Right lobe of liver (tissue), 6 donors: ENCODE data around the gene BLID. TPM values are rescaled to one million over a fixed set of nuclear protein-coding genes. Genes with fewer than 3 reads are reported as not detected.
A peak's percentile ranks its signal among the peaks of the same experiment; 100 is the strongest.

Experiments
- ATAC-seq, 4 donors: fragments of 200-7000 bp; cut with Tn5 transposase; one replicate each; pipeline ENCODE4 v1.9.1; 2020; ENCODE audit warnings: mild to moderate bottlenecking in 4 of 4, moderate library complexity in 4 of 4
- DNase-seq, 3 donors: peaks; one replicate each; pipeline ENCODE4 v3.0.0-alpha.2; 2020
- H3K27ac ChIP-seq, 3 donors: fragments of 200-600 bp; one replicate each; pipeline ENCODE4 v1.8.0; 2022
- H3K27me3 ChIP-seq, 2 donors: fragments of 200-600 bp; one replicate each; pipeline ENCODE4 v1.8.0; 2022
- H3K36me3 ChIP-seq, 4 donors: fragments of 200-600 bp; sonication (generic) in 1 of 4; one replicate each; pipeline versions ENCODE4 v1.5.1 to v1.8.0; 2017 to 2022; ENCODE audit warnings: control low read depth in 1 of 4
- H3K4me1 ChIP-seq, 4 donors: fragments of 200-600 bp; sonication (generic) in 1 of 4; one replicate each; pipeline versions ENCODE4 v1.5.1 to v1.8.0; 2017 to 2022; ENCODE audit warnings: control low read depth in 1 of 4
- H3K4me3 ChIP-seq, 3 donors: fragments of 200-600 bp; one replicate each; pipeline ENCODE4 v1.8.0; 2022
- H3K9me3 ChIP-seq, 4 donors: fragments of 200-600 bp; sonication (generic) in 1 of 4; one replicate each; pipeline versions ENCODE4 v1.5.1 to v1.8.0; 2017 to 2022; ENCODE audit warnings: control low read depth in 1 of 4
- CTCF ChIP-seq, 4 donors: fragments of 200-600 bp in 3 of 4; fragments of 450-650 bp in 1 of 4; IDR thresholded peaks; one replicate each; pipeline versions ENCODE4 v1.5.1 to v1.8.0; 2016 to 2022; ENCODE audit warnings: antibody characterized with exemption in 4 of 4, mild to moderate bottlenecking in 2 of 4
- POLR2A ChIP-seq: fragments of 450-650 bp; IDR thresholded peaks from one replicate; pipeline ENCODE4 v1.6.1; 2017; ENCODE audit warnings: antibody characterized with exemption, mild to moderate bottlenecking
- WGBS: methylation state at CpG from one replicate; pipeline ENCODE4 v1.1.6; 2018; ENCODE audit warnings: low coverage, low lambda C conversion rate; ENCODE audit not compliant: insufficient coverage; ENCODE audit errors: missing lambda C conversion rate; 5-methylcytosine and 5-hydroxymethylcytosine counted together
- intact Hi-C, 2 donors: fragments of 100-400 bp; cut with DNase I; formaldehyde crosslinking; loops; one replicate each; pipeline versions ENCODE4 v1.11.2 to v1.14.1; 2022
- total RNA-seq, 6 experiments: library from RNA; depleted of rRNA in 2 of 6; stranded (reverse); fragments of >200 nt in 2 of 6; fragmentation: NEBNext Ultra II Directional in 3 of 6; extraction: Animal tissue kit (Norgen Biotek cat#: 25700) in 3 of 6; gene quantifications; one replicate each; pipeline versions ENCODE4 v1.1.0 to v1.2.4, GENCODE V29; 2016 to 2023
- donor health status: DM: no; HTN: yes; CAD: no.
- donor health status: DM: no; HTN: no; CAD: no.
- donor health status: DM: no; HTN: no; CAD: no.
- donor health status: DM: no; HTN: yes; CAD: no.
- donor health status: DM: no; HTN: yes; CAD: no.

The BLID gene
- total RNA-seq, 6 experiments from 2014 or later, result 0.24 to 0.93 (median 0.42) TPM; not detected in 3

GRCh38 chr11:122138744-122139594 is 23.0 kb upstream of the BLID start:
- Histone ChIP-seq H3K27ac (no peak overlapping the region), H3K36me3 (no peaks in the 10 kb centered on the region), H3K4me3 (no peak overlapping the region), H3K27me3 (no peaks in the 10 kb centered on the region), H3K4me1 (peaks cover 0 to 45% (median 12%) of the 10 kb centered on the region in 4 donors), H3K9me3 (no peaks in the 10 kb centered on the region)
- peak in 3 of 4 donors; percentile 5 to 33 (median 21) for ATAC-seq
- intact Hi-C loops, result no loop called here
- WGBS, result 45% methylated on average over 5 of the region's 5 CpGs
- TF ChIP-seq POLR2A (no peak), CTCF (IDR thresholded peaks at IDR 0.05) (no peak)
- no peak for DNase-seq

GRCh38 chr11:122137078-122137793 is 21.2 kb upstream of the BLID start:
- no peaks in the 10 kb centered on the region for H3K9me3 ChIP-seq
- WGBS, result 18% methylated on average over 2 of the region's 2 CpGs
- no peak overlapping the region for H3K27ac ChIP-seq
- TF ChIP-seq POLR2A (no peak), CTCF (IDR thresholded peaks at IDR 0.05) (no peak)
- H3K4me1 ChIP-seq, result peaks cover 0 to 45% (median 12%) of the 10 kb centered on the region in 4 donors
- no peak overlapping the region for H3K4me3 ChIP-seq
- ATAC-seq (peak in 2 of 4 donors; percentile 9 to 56), DNase-seq (no peak)
- no peaks in the 10 kb centered on the region for H3K27me3 ChIP-seq
- intact Hi-C loops, result no loop called here
- no peaks in the 10 kb centered on the region for H3K36me3 ChIP-seq

GRCh38 chr11:122131126-122131525 is 15.1 kb upstream of the BLID start:
- ATAC-seq (no peak), DNase-seq (no peak)
- Histone ChIP-seq H3K36me3 (no peaks in the 10 kb centered on the region), H3K27ac (no peak overlapping the region), H3K27me3 (no peaks in the 10 kb centered on the region), H3K9me3 (no peaks in the 10 kb centered on the region), H3K4me3 (no peak overlapping the region), H3K4me1 (no peaks in the 10 kb centered on the region)
- TF ChIP-seq CTCF (IDR thresholded peaks at IDR 0.05) (no peak), POLR2A (no peak)
- 71% methylated on average over 2 of the region's 2 CpGs for WGBS
- intact Hi-C loops, result no loop called here

GRCh38 chr11:122128146-122128545 is 12.1 kb upstream of the BLID start:
- WGBS, result 69% methylated on average over 5 of the region's 5 CpGs
- ATAC-seq (no peak), DNase-seq (no peak)
- intact Hi-C loops, result no loop called here
- H3K4me1 ChIP-seq, result no peaks in the 10 kb centered on the region
- no peaks in the 10 kb centered on the region for H3K9me3 ChIP-seq
- no peaks in the 10 kb centered on the region for H3K27me3 ChIP-seq
- H3K27ac ChIP-seq, result no peak overlapping the region
- TF ChIP-seq CTCF (IDR thresholded peaks at IDR 0.05), result no peak
- no peak for TF ChIP-seq POLR2A
- H3K36me3 ChIP-seq, result no peaks in the 10 kb centered on the region
- no peak overlapping the region for H3K4me3 ChIP-seq
